ENCODE data around the gene LRP1B. TPM values are rescaled to one million over a fixed set of nuclear protein-coding genes. Genes with fewer than 3 reads are reported as not detected.
"Not testable (repeated sequence)": the region's sequence is repeated elsewhere in the genome, so short reads cannot be mapped to it uniquely, and the experiment has no call there.

LRP1B gene
- polyA plus RNA-seq, 2 of the 4 experiments (the other 2 are of a cell fraction) = 0.03 TPM; not detected in 1

GRCh38 chr2:140351692-140352091 lies 1779.1 kb downstream of the LRP1B start (continued):
- TF ChIP-seq MAFK (IDR thresholded peaks at IDR 0.05; ENCODE audit: partially characterized antibody) (no peak), EHF (CRISPR knock-in tag; IDR thresholded peaks at IDR 0.05) (no peak)

GRCh38 chr2:140349695-140350094 lies 1781.1 kb downstream of the LRP1B start:
- ChIA-PET CTCF (no interaction called here), POLR2A (no interaction called here)
- no peaks in the 10 kb centered on the region for H3K9me3 ChIP-seq
- DNase-seq (ENCODE audit: low read depth in 1 of 2, low spot score in 1 of 2) (no peak), ATAC-seq (0 out of 6 replicates have a peak, but pooled peaks of 1 of the 2 experiments have one; percentile 30), FAIRE-seq (no peak)
- H3K4me2 ChIP-seq = no peak overlapping the region
- H3K4me3 ChIP-seq = no peak overlapping the region
- no peaks in the 10 kb centered on the region for H3K4me1 ChIP-seq
- H3K27ac ChIP-seq = no peak overlapping the region
- TF ChIP-seq ZFP36 (IDR thresholded peaks at IDR 0.05; ENCODE audit: borderline replicate concordance, partially characterized antibody) (no peak), EHMT2 (IDR thresholded peaks at IDR 0.05; ENCODE audit: low read depth) (no peak), MAX (IDR thresholded peaks at IDR 0.05) (no peak), HOXA7 (CRISPR knock-in tag; IDR thresholded peaks at IDR 0.05) (no peak), HOXB13 (CRISPR knock-in tag; IDR thresholded peaks at IDR 0.05; ENCODE audit: low read depth) (no peak), HEYL (CRISPR knock-in tag; IDR thresholded peaks at IDR 0.05) (no peak), GATA3 (IDR thresholded peaks at IDR 0.05; ENCODE audit: borderline replicate concordance) (no peak)
- 12% methylated on average over 3 of the region's 3 CpGs for WGBS (ENCODE audit: missing lambda C conversion rate)

GRCh38 chr2:140348826-140349225 lies 1782.0 kb downstream of the LRP1B start:
- FAIRE-seq (no peak), DNase-seq (ENCODE audit: low read depth in 1 of 2, low spot score in 1 of 2) (no peak), ATAC-seq (no peak)
- Histone ChIP-seq H3K4me1 (no peaks in the 10 kb centered on the region), H3K27ac (no peak overlapping the region), H3K4me2 (no peak overlapping the region), H3K9me3 (no peaks in the 10 kb centered on the region), H3K4me3 (no peak overlapping the region)
- TF ChIP-seq FOXS1 (CRISPR knock-in tag; IDR thresholded peaks at IDR 0.05) (no peak), RCOR1 (IDR thresholded peaks at IDR 0.05; ENCODE audit: low read depth, low read length) (no peak), HOXA7 (CRISPR knock-in tag; IDR thresholded peaks at IDR 0.05) (no peak), POLR2AphosphoS2 (conservative IDR thresholded peaks at IDR 0.05; ENCODE audit: low read length) (no peak), KDM1A (IDR thresholded peaks at IDR 0.05; ENCODE audit: low read depth) (no peak)
- POLR2A ChIA-PET = no interaction called here
- WGBS (ENCODE audit: missing lambda C conversion rate) = 57% methylated on average over 4 of the region's 4 CpGs
- CTCF ChIA-PET = no interaction called here

- no peak for ATAC-seq
- FAIRE-seq = no peak
- ChIA-PET CTCF (no interaction called here), POLR2A (no interaction called here)
- DNase-seq (ENCODE audit: low read depth in 1 of 2, low spot score in 1 of 2) = no peak
- H3K4me3 ChIP-seq = no peak overlapping the region
- no peak overlapping the region for H3K4me2 ChIP-seq
- H3K9me3 ChIP-seq = no peaks in the 10 kb centered on the region
- TF ChIP-seq MYC (IDR thresholded peaks at IDR 0.05; ENCODE audit: borderline replicate concordance, low read length) = no peak
- no peak for TF ChIP-seq NR3C1 (IDR thresholded peaks at IDR 0.05)
- no peak for TF ChIP-seq EHMT2 (IDR thresholded peaks at IDR 0.05; ENCODE audit: low read depth)
- TF ChIP-seq E2F6 (IDR thresholded peaks at IDR 0.05; ENCODE audit: borderline replicate concordance, low read depth) = no peak
- TF ChIP-seq HES2 (IDR thresholded peaks at IDR 0.05) = no peak
- TF ChIP-seq ATOH8 (CRISPR knock-in tag; IDR thresholded peaks at IDR 0.05; ENCODE audit: low read depth) = no peak
- no peak for TF ChIP-seq HOXB13 (CRISPR knock-in tag; IDR thresholded peaks at IDR 0.05; ENCODE audit: low read depth)
- no peak for TF ChIP-seq RNF2 (IDR thresholded peaks at IDR 0.05; ENCODE audit: borderline replicate concordance, low read depth)
- no peak for TF ChIP-seq NFE2L2 (conservative IDR thresholded peaks at IDR 0.05; ENCODE audit: low read length)
- no peak for TF ChIP-seq MAFK (IDR thresholded peaks at IDR 0.05; ENCODE audit: partially characterized antibody)
- TF ChIP-seq FOXS1 (CRISPR knock-in tag; IDR thresholded peaks at IDR 0.05) = no peak
- TF ChIP-seq HOXA7 (CRISPR knock-in tag; IDR thresholded peaks at IDR 0.05) = no peak
- TF ChIP-seq CHD4 (IDR thresholded peaks at IDR 0.05; ENCODE audit: borderline replicate concordance) = no peak
- TF ChIP-seq ZFP36 (IDR thresholded peaks at IDR 0.05; ENCODE audit: borderline replicate concordance, partially characterized antibody) = no peak
- no peak for TF ChIP-seq MAZ (IDR thresholded peaks at IDR 0.05; ENCODE audit: borderline replicate concordance, low read depth, low read length)
- TF ChIP-seq TP53 (CRISPR knock-in tag; IDR thresholded peaks at IDR 0.05) = no peak
- H3K4me1 ChIP-seq = no peaks in the 10 kb centered on the region
- H3K27ac ChIP-seq = no peak overlapping the region
- WGBS (ENCODE audit: missing lambda C conversion rate) = 10% methylated on average over 1 of the region's 1 CpG
Observed at GRCh38 chr2:140344838-140345237, 1786.0 kb downstream of the LRP1B start.

GRCh38 chr2:140344266-140344665 lies 1786.5 kb downstream of the LRP1B start:
- peak; percentile 36 for FAIRE-seq
- H3K4me1 ChIP-seq; ATAC-seq; H3K27ac ChIP-seq; H3K4me2 ChIP-seq; DNase-seq (ENCODE audit: low read depth in 1 of 2, low spot score in 1 of 2); H3K4me3 ChIP-seq; CTCF ChIA-PET; POLR2A ChIA-PET; H3K9me3 ChIP-seq: not testable (repeated sequence)
- 29% methylated on average over 1 of the region's 1 CpG for WGBS (ENCODE audit: missing lambda C conversion rate)

All from A549 (cell line).